Measurements from ENCODE around the gene SIPA1.

DNA sequence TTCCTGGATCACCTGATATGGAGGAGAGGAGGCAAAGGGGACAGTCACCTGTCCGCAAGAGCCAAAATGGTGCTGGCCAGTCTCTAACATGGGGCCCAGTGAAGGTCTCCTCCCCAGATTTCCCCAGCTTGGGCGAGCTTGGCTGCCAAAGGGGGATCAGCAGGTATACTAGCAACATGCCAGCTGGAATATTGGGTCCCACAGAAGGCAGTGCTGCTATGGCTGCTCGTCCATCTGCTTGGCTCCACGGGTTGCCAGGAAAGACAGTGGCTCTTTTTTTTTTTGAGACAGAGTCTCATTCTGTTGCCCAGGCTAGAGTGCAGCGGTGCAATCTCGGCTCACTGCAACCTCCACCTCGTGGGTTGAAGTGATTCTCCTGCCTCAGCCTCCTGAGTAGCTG, 61.4 kb downstream of the SIPA1 start:
- TF ChIP-seq, protein P1, sequence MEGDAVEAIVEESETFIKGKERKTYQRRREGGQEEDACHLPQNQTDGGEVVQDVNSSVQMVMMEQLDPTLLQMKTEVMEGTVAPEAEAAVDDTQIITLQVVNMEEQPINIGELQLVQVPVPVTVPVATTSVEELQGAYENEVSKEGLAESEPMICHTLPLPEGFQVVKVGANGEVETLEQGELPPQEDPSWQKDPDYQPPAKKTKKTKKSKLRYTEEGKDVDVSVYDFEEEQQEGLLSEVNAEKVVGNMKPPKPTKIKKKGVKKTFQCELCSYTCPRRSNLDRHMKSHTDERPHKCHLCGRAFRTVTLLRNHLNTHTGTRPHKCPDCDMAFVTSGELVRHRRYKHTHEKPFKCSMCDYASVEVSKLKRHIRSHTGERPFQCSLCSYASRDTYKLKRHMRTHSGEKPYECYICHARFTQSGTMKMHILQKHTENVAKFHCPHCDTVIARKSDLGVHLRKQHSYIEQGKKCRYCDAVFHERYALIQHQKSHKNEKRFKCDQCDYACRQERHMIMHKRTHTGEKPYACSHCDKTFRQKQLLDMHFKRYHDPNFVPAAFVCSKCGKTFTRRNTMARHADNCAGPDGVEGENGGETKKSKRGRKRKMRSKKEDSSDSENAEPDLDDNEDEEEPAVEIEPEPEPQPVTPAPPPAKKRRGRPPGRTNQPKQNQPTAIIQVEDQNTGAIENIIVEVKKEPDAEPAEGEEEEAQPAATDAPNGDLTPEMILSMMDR (IDR thresholded peaks at IDR 0.05), result no peak
- TF ChIP-seq EP300 (IDR thresholded peaks at IDR 0.05), result no peak
